SK-N-SH (cell line): ENCODE data around the gene ARHGDIA. TPM values are rescaled to one million over a fixed set of nuclear protein-coding genes. Genes with fewer than 3 reads are reported as not detected.

ENCODE experiments used
- CTCF ChIA-PET: fragments of 300-600, 350-600 bp; formaldehyde crosslinking; extraction: SDS; loops from one replicate; lab custom pipeline; 2021; lab: Yijun Ruan, JAX
- POLR2A ChIA-PET: fragments of 350-600 bp; sonication (Branson Sonifier 250); formaldehyde crosslinking; extraction: SDS; loops from one replicate; lab custom pipeline; 2020; ENCODE audit warnings: antibody characterized with exemption, inconsistent platforms; lab: Yijun Ruan, JAX
- DNase-seq: peaks from one replicate; pipeline ENCODE4 v3.0.0; 2012
- H2AFZ ChIP-seq: fragments of 200-600 bp; sonication (generic); 2 replicates; pipeline ENCODE4 v1.8.1; 2016; ENCODE audit warnings: antibody characterized with exemption, mild to moderate bottlenecking, low read depth
- H3F3A ChIP-seq: fragments of 200-600 bp; sonication (generic); replicated peaks from 2 replicates; pipeline ENCODE3; 2016; ENCODE audit warnings: antibody characterized with exemption, mild to moderate bottlenecking; ENCODE audit not compliant: insufficient read depth
- H3K27ac ChIP-seq, 2 experiments: fragments of 200-500 bp in 1 of 2; fragments of 200-600 bp in 1 of 2; sonication (Bioruptor generic) in 1 of 2; sonication (generic), shearing (Covaris generic) in 1 of 2; 2 replicates each; pipeline versions ENCODE4 v1.5.1 to v1.6.1; 2014 to 2016; ENCODE audit warnings: low read depth in 2 of 2, inconsistent platforms in 1 of 2, low read length in 1 of 2, mild to moderate bottlenecking in 1 of 2, mixed read lengths in 1 of 2
- H3K27me3 ChIP-seq: fragments of 200-600 bp; sonication (generic), shearing (Covaris generic); 2 replicates; pipeline ENCODE4 v1.6.1; 2016; ENCODE audit warnings: mixed run types; ENCODE audit not compliant: insufficient read depth
- H3K36me3 ChIP-seq, 2 experiments: fragments of 200-500 bp in 1 of 2; fragments of 200-600 bp in 1 of 2; sonication (Bioruptor generic) in 1 of 2; sonication (generic) in 1 of 2; replicated peaks in 1 of 2; 2 replicates each; pipeline versions ENCODE3 to v1.5.1; 2014 to 2016; ENCODE audit warnings: low read length in 1 of 2, mild to moderate bottlenecking in 1 of 2; ENCODE audit not compliant: insufficient read depth in 2 of 2, control insufficient read depth in 1 of 2
- H3K4me1 ChIP-seq, 2 experiments: fragments of 200-500 bp in 1 of 2; fragments of 200-600 bp in 1 of 2; sonication (Bioruptor generic) in 1 of 2; sonication (generic), shearing (Covaris generic) in 1 of 2; 2 replicates each; pipeline versions ENCODE4 v1.5.1 to v1.6.1; 2014 to 2016; ENCODE audit warnings: low read depth in 1 of 2, low read length in 1 of 2, mixed run types in 1 of 2; ENCODE audit not compliant: insufficient read depth in 2 of 2, control insufficient read depth in 1 of 2
- H3K4me2 ChIP-seq: fragments of 200-600 bp; sonication (generic), shearing (Covaris generic); 2 replicates; pipeline ENCODE4 v1.6.1; 2017; ENCODE audit warnings: mixed run types
- H3K4me3 ChIP-seq, 2 experiments: fragments of 200-500 bp in 1 of 2; fragments of 200-600 bp in 1 of 2; sonication (Bioruptor generic) in 1 of 2; sonication (generic), shearing (Covaris generic) in 1 of 2; 2 replicates each; pipeline versions ENCODE4 v1.5.1 to v1.8.1; 2014 to 2016; ENCODE audit warnings: low read depth in 2 of 2, inconsistent platforms in 1 of 2, low read length in 1 of 2, mild to moderate bottlenecking in 1 of 2, mixed read lengths in 1 of 2, moderate library complexity in 1 of 2
- H3K79me2 ChIP-seq: fragments of 200-600 bp; sonication (generic); 2 replicates; pipeline ENCODE4 v1.8.1; 2017; ENCODE audit warnings: mild to moderate bottlenecking; ENCODE audit not compliant: insufficient read depth
- H3K9ac ChIP-seq: fragments of 200-600 bp; sonication (generic); 2 replicates; pipeline ENCODE4 v1.6.1; 2017; ENCODE audit warnings: mixed run types
- H3K9me2 ChIP-seq: fragments of 200-600 bp; sonication (generic); 2 replicates; pipeline ENCODE4 v1.6.1; 2017; ENCODE audit warnings: mixed run types
- H3K9me3 ChIP-seq: fragments of 200-600 bp; sonication (generic); 2 replicates; pipeline ENCODE4 v1.6.1; 2017; ENCODE audit warnings: mixed run types, mild to moderate bottlenecking, moderate library complexity
- H4K20me1 ChIP-seq: fragments of 200-600 bp; sonication (generic); 2 replicates; pipeline ENCODE4 v1.6.1; 2017; ENCODE audit warnings: mild to moderate bottlenecking, mixed run types; ENCODE audit not compliant: insufficient read depth
- EP300 ChIP-seq, 2 experiments: IDR thresholded peaks; 2 replicates each; pipeline versions ENCODE4 v1.4.0 to v1.6.1; 2012; ENCODE audit warnings: borderline replicate concordance in 1 of 2, low read depth in 1 of 2, low read length in 1 of 2
- FOXJ3 ChIP-seq: sonication (generic); formaldehyde crosslinking; IDR thresholded peaks from 2 replicates; pipeline ENCODE4 v1.5.1; 2020; ENCODE audit warnings: mild to moderate bottlenecking, missing genetic modification reagents
- GABPA ChIP-seq: IDR thresholded peaks from 2 replicates; pipeline ENCODE4 v1.4.0; 2012; ENCODE audit warnings: low read depth, mild to moderate bottlenecking
- MXI1 ChIP-seq: IDR thresholded peaks from 2 replicates; pipeline ENCODE4 v1.6.1; 2012; ENCODE audit warnings: mild to moderate bottlenecking, low read depth, low read length, improper control_type of control experiment
- RAD21 ChIP-seq: IDR thresholded peaks from 2 replicates; pipeline ENCODE4 v1.6.1; 2012; ENCODE audit warnings: mild to moderate bottlenecking, low read length
- RCOR1 ChIP-seq: fragments of 150-350 bp; IDR thresholded peaks from 2 replicates; pipeline ENCODE4 v1.6.1; 2017; ENCODE audit warnings: antibody characterized with exemption, low read length
- RFX5 ChIP-seq: IDR thresholded peaks from 2 replicates; pipeline ENCODE4 v1.6.1; 2012; ENCODE audit warnings: mild to moderate bottlenecking, improper control_type of control experiment, low read length
- RXRA ChIP-seq: IDR thresholded peaks from 2 replicates; pipeline ENCODE4 v1.4.0; 2012; ENCODE audit warnings: low read depth, mild to moderate bottlenecking, borderline replicate concordance
- TAF1 ChIP-seq: IDR thresholded peaks from 2 replicates; pipeline ENCODE4 v1.6.1; 2012; ENCODE audit warnings: low read depth, mild to moderate bottlenecking, low read length, moderate library complexity, borderline replicate concordance
- TCF12 ChIP-seq: IDR thresholded peaks from 2 replicates; pipeline ENCODE4 v1.4.0; 2012
- YY1 ChIP-seq: IDR thresholded peaks from 2 replicates; pipeline ENCODE4 v1.4.0; 2012; ENCODE audit warnings: low read depth, mild to moderate bottlenecking
- WGBS: methylation state at CpG from one replicate; pipeline ENCODE4 v1.1.6; 2017; ENCODE audit warnings: low lambda C conversion rate; 5-methylcytosine and 5-hydroxymethylcytosine counted together
- polyA plus RNA-seq, 3 experiments: library from polyadenylated mRNA; depleted of rRNA; stranded (reverse); fragments of >200 nt; gene quantifications; 2 replicates each; pipeline ENCODE4 v1.2.3, GENCODE V29; 2012
- TF ChIP-seq, protein P1 (sequence below): fragments of 150-350 bp; IDR thresholded peaks from 2 replicates; pipeline ENCODE4 v1.6.1; 2016; ENCODE audit warnings: mild to moderate bottlenecking, low read depth, low read length
- TF ChIP-seq, protein P2 (sequence below): IDR thresholded peaks from 2 replicates; pipeline ENCODE4 v1.4.0; 2012; ENCODE audit warnings: low read depth, borderline replicate concordance
- TF ChIP-seq, protein P3 (sequence below): IDR thresholded peaks from 2 replicates; pipeline ENCODE4 v1.4.0; 2012; ENCODE audit warnings: low read depth, borderline replicate concordance

The ARHGDIA gene
- polyA plus RNA-seq, 1 of the 3 experiments (the other 2 are of a cell fraction), result 385 TPM

DNA sequence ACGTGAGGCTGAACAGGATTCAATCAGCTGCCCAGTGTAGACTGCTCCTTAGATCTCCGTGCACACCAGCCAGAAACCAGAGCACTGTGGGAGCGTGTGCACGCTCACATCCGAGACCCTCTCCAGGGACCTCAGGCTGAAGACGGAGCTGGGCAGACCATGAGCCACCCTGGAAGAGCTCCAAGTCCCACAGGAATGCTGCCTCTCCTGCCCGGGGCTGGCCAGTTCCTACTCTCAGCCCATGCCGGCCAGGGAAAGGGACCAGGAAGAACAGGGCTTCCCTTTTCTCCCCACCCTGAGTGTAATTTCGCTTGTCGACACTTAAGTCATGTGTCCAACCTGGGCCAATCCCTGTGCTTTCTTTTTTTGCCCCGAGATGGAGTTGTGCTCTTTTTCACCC is 13.4 kb upstream of the ARHGDIA start:
- no peak overlapping the region for H2AFZ ChIP-seq
- peaks cover 52% of the 10 kb centered on the region for H3K79me2 ChIP-seq
- peaks cover 1 to 5% of the 10 kb centered on the region in 2 experiments; a peak in 3 of 4 replicates for H3K4me1 ChIP-seq
- DNase-seq, result peak; percentile 24
- H3F3A ChIP-seq, result peaks cover 40% of the 10 kb centered on the region
- no peaks in the 10 kb centered on the region for H3K27me3 ChIP-seq
- no peak overlapping the region for H3K9ac ChIP-seq
- ChIA-PET CTCF (interaction anchor here (1.3 to 5.7 kb wide), 3 partner anchors 13 to 146 kb away, joined by 3 to 54 read pairs (median 4); partner anchors contain the start of gene ARHGDIA), POLR2A (interaction anchor here (0.6 to 1.2 kb wide), 2 partner anchors 12 to 18 kb away, joined by 3 to 5 read pairs; no protein-coding TSS in a partner anchor)
- 82% methylated on average over 10 of the region's 11 CpGs for WGBS
- no peak overlapping the region for H3K4me2 ChIP-seq
- H3K4me3 ChIP-seq, result no peak overlapping the region
- no peak for TF ChIP-seq YY1
- TF ChIP-seq MXI1, result no peak
- TF ChIP-seq TCF12, result no peak
- no peak for TF ChIP-seq RXRA
- TF ChIP-seq, protein P1, sequence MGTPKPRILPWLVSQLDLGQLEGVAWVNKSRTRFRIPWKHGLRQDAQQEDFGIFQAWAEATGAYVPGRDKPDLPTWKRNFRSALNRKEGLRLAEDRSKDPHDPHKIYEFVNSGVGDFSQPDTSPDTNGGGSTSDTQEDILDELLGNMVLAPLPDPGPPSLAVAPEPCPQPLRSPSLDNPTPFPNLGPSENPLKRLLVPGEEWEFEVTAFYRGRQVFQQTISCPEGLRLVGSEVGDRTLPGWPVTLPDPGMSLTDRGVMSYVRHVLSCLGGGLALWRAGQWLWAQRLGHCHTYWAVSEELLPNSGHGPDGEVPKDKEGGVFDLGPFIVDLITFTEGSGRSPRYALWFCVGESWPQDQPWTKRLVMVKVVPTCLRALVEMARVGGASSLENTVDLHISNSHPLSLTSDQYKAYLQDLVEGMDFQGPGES, result no peak
- TF ChIP-seq, protein P2, sequence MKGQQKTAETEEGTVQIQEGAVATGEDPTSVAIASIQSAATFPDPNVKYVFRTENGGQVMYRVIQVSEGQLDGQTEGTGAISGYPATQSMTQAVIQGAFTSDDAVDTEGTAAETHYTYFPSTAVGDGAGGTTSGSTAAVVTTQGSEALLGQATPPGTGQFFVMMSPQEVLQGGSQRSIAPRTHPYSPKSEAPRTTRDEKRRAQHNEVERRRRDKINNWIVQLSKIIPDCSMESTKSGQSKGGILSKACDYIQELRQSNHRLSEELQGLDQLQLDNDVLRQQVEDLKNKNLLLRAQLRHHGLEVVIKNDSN, result no peak
- TF ChIP-seq EP300 (IDR thresholded peaks at IDR 0.05; ENCODE audit: borderline replicate concordance in 1 of 2, low read depth in 1 of 2, low read length in 1 of 2), result no peak
- TF ChIP-seq RFX5, result no peak
- TF ChIP-seq RCOR1, result no peak
- no peak overlapping the region for H3K27ac ChIP-seq
- H3K36me3 ChIP-seq, result peaks cover 53 to 68% of the 10 kb centered on the region in 2 experiments
- H3K9me3 ChIP-seq, result no peaks in the 10 kb centered on the region
- H4K20me1 ChIP-seq, result peaks cover 23% of the 10 kb centered on the region; the same call in 1 of the 2 replicates
- H3K9me2 ChIP-seq, result no peaks in the 10 kb centered on the region

DNA sequence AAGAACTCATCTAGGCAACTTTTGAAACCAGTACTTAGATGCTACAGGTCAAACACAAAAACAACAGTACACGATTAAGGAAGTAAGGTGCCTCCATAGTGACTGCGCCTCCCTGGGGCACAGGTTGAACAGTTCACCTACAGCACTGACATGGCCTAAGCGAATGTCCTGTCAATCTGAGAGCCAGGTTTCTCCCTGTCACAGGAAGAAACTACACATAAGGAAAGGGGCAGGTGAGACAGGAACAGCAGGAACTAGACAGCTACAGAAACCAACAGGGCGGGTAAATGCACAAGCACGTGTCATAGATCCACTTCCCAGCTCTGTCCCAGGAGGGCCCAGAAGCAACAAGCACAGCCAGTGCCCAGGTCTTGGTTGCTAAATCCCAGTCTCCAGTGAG is 8.0 kb upstream of the ARHGDIA start:
- H3K4me2 ChIP-seq, result no peak overlapping the region
- ChIA-PET CTCF (interaction anchor here (1.2 to 3.0 kb wide), 4 partner anchors 10 to 149 kb away, joined by 3 to 23 read pairs (median 4); partner anchors contain the start of gene ANAPC11), POLR2A (interaction anchor here (1.2 kb wide), 1 partner anchor 13 kb away, joined by 3 read pairs; no protein-coding TSS in a partner anchor)
- no peak for DNase-seq
- H3K9ac ChIP-seq, result no peak overlapping the region
- no peaks in the 10 kb centered on the region for H3K27me3 ChIP-seq
- peaks cover 8% of the 10 kb centered on the region; the same call in 1 of the 2 replicates for H3K79me2 ChIP-seq
- 91% methylated on average over 5 of the region's 5 CpGs for WGBS
- H3K27ac ChIP-seq, result no peak overlapping the region
- no peaks in the 10 kb centered on the region for H3K9me2 ChIP-seq
- no peaks in the 10 kb centered on the region for H4K20me1 ChIP-seq
- no peak overlapping the region for H3K4me3 ChIP-seq
- no peaks in the 10 kb centered on the region for H3K9me3 ChIP-seq
- peaks cover 45% of the 10 kb centered on the region for H3F3A ChIP-seq
- peaks cover 16 to 48% of the 10 kb centered on the region in 2 experiments for H3K36me3 ChIP-seq
- H3K4me1 ChIP-seq, result no peaks in the 10 kb centered on the region
- TF ChIP-seq TAF1 (no peak), YY1 (no peak), GABPA (no peak), FOXJ3 (CRISPR knock-in tag) (no peak), RAD21 (no peak)
- TF ChIP-seq, protein P3, sequence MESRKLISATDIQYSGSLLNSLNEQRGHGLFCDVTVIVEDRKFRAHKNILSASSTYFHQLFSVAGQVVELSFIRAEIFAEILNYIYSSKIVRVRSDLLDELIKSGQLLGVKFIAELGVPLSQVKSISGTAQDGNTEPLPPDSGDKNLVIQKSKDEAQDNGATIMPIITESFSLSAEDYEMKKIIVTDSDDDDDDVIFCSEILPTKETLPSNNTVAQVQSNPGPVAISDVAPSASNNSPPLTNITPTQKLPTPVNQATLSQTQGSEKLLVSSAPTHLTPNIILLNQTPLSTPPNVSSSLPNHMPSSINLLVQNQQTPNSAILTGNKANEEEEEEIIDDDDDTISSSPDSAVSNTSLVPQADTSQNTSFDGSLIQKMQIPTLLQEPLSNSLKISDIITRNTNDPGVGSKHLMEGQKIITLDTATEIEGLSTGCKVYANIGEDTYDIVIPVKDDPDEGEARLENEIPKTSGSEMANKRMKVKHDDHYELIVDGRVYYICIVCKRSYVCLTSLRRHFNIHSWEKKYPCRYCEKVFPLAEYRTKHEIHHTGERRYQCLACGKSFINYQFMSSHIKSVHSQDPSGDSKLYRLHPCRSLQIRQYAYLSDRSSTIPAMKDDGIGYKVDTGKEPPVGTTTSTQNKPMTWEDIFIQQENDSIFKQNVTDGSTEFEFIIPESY, result no peak
- TF ChIP-seq, protein P1, result no peak
- TF ChIP-seq, all 33 proteins: peak for 0
- H2AFZ ChIP-seq, result no peak overlapping the region
